Thyroid gland (tissue), 4 donors: ENCODE data around the gene MICAL3.

Source experiments
- POLR2A ChIP-seq, 2 donors: fragments of 450-650 bp; IDR thresholded peaks; one replicate each; pipeline ENCODE4 v1.6.1; 2017; ENCODE audit warnings: antibody characterized with exemption in 2 of 2, mild to moderate bottlenecking in 2 of 2, moderate library complexity in 1 of 2
- TF ChIP-seq, protein P1 (sequence below), 6 experiments: fragments of 200-600 bp in 3 of 6; fragments of 450-650 bp in 3 of 6; sonication (generic) in 3 of 6; IDR thresholded peaks; one replicate each; pipeline ENCODE4 v1.5.1; 2016 to 2019; ENCODE audit warnings: antibody characterized with exemption in 6 of 6, mild to moderate bottlenecking in 2 of 6, inconsistent platforms in 1 of 6, moderate library complexity in 1 of 6

DNA sequence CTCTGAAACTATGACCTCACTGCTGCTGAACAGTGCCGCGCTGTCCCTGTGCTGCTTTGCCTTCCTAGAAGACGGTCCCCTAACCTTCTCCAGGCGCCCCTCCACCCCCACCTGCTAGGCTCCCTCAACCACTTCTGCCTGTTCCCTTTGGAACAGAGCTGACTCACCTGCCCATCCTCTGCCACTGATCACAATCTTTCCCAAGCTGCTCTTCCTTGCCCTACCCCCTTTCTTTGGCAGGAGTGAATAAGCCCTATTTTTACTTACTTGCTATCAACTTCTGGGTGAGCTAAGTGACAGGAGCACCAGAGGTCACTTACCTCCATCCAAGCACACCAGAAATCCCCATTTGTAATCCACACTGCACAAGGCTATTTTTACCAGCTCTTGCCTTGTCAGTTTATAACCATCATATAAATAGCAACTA, 134.1 kb downstream of the MICAL3 start:
- TF ChIP-seq, protein P1, sequence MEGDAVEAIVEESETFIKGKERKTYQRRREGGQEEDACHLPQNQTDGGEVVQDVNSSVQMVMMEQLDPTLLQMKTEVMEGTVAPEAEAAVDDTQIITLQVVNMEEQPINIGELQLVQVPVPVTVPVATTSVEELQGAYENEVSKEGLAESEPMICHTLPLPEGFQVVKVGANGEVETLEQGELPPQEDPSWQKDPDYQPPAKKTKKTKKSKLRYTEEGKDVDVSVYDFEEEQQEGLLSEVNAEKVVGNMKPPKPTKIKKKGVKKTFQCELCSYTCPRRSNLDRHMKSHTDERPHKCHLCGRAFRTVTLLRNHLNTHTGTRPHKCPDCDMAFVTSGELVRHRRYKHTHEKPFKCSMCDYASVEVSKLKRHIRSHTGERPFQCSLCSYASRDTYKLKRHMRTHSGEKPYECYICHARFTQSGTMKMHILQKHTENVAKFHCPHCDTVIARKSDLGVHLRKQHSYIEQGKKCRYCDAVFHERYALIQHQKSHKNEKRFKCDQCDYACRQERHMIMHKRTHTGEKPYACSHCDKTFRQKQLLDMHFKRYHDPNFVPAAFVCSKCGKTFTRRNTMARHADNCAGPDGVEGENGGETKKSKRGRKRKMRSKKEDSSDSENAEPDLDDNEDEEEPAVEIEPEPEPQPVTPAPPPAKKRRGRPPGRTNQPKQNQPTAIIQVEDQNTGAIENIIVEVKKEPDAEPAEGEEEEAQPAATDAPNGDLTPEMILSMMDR (IDR thresholded peaks at IDR 0.05) = no peak
- TF ChIP-seq POLR2A (IDR thresholded peaks at IDR 0.05) = no peak
